Mesendoderm (in vitro differentiated cells): ENCODE measurements around the gene THAP7.
"Not testable (repeated sequence)": the region's sequence is repeated elsewhere in the genome, so short reads cannot be mapped to it uniquely, and the experiment has no call there.

Source experiments
- DNase-seq: peaks from one replicate; pipeline ENCODE4 v3.0.0; 2013
- H2AK5ac ChIP-seq: 2 replicates; pipeline ENCODE4 v1.6.1; 2013; ENCODE audit warnings: low read length, inconsistent platforms
- H2BK120ac ChIP-seq: 2 replicates; pipeline ENCODE4 v1.6.1; 2013; ENCODE audit warnings: low read depth, mild to moderate bottlenecking, low read length, moderate library complexity, mixed read lengths
- H2BK15ac ChIP-seq: replicated peaks from 2 replicates; pipeline ENCODE4 v1.6.1; 2013; ENCODE audit warnings: low read depth, mild to moderate bottlenecking, moderate library complexity
- H2BK5ac ChIP-seq: 2 replicates; pipeline ENCODE4 v1.6.1; 2013; ENCODE audit warnings: low read length, inconsistent platforms
- H3K18ac ChIP-seq: 2 replicates; pipeline ENCODE4 v1.6.1; 2013; ENCODE audit warnings: mild to moderate bottlenecking, low read length, mixed read lengths
- H3K23ac ChIP-seq: one replicate; pipeline ENCODE4 v1.6.1; 2013; ENCODE audit warnings: low read length
- H3K27ac ChIP-seq: 2 replicates; pipeline ENCODE4 v1.5.1; 2013; ENCODE audit warnings: low read depth, mild to moderate bottlenecking, inconsistent platforms, low read length, moderate library complexity
- H3K27me3 ChIP-seq: 2 replicates; pipeline ENCODE4 v1.6.1; 2013; ENCODE audit warnings: low read length, control low read depth, mild to moderate bottlenecking, inconsistent platforms; ENCODE audit not compliant: insufficient read depth, poor library complexity
- H3K36me3 ChIP-seq: 2 replicates; pipeline ENCODE4 v1.6.1; 2013; ENCODE audit warnings: low read length, inconsistent platforms; ENCODE audit not compliant: control insufficient read depth, insufficient read depth
- H3K4ac ChIP-seq: one replicate; pipeline ENCODE4 v1.6.1; 2013; ENCODE audit warnings: low read depth, mild to moderate bottlenecking, low read length, moderate library complexity
- H3K4me1 ChIP-seq: 2 replicates; pipeline ENCODE4 v1.6.1; 2013; ENCODE audit warnings: low read depth, low read length, inconsistent platforms; ENCODE audit not compliant: control insufficient read depth
- H3K4me2 ChIP-seq: 2 replicates; pipeline ENCODE4 v1.6.1; 2013; ENCODE audit warnings: low read length
- H3K4me3 ChIP-seq: 2 replicates; pipeline ENCODE4 v1.5.1; 2013; ENCODE audit warnings: mild to moderate bottlenecking, low read length
- H3K56ac ChIP-seq: one replicate; pipeline ENCODE4 v1.6.1; 2013; ENCODE audit warnings: low read length
- H3K79me1 ChIP-seq: 2 replicates; pipeline ENCODE4 v1.6.1; 2013; ENCODE audit warnings: low read length, inconsistent platforms
- H3K79me2 ChIP-seq: 2 replicates; pipeline ENCODE4 v1.6.1; 2013; ENCODE audit warnings: mild to moderate bottlenecking, low read length; ENCODE audit not compliant: control insufficient read depth, insufficient read depth
- H3K9ac ChIP-seq: 2 replicates; pipeline ENCODE4 v1.6.1; 2013; ENCODE audit warnings: low read length, inconsistent platforms
- H4K5ac ChIP-seq: one replicate; pipeline ENCODE4 v1.6.1; 2013; ENCODE audit warnings: low read length
- H4K8ac ChIP-seq: one replicate; pipeline ENCODE4 v1.6.1; 2013; ENCODE audit warnings: low read depth, mild to moderate bottlenecking, control low read depth, low read length, moderate library complexity
- WGBS: extraction: QIAGEN DNeasy Blood & Tissue Kit; methylation state at CpG from one replicate; pipeline ENCODE4 v1.1.7; 2013; ENCODE audit warnings: low lambda C conversion rate, missing lambda C conversion rate; ENCODE audit not compliant: insufficient coverage; ENCODE audit errors: extremely low coverage; 5-methylcytosine and 5-hydroxymethylcytosine counted together

Gene THAP7

DNA sequence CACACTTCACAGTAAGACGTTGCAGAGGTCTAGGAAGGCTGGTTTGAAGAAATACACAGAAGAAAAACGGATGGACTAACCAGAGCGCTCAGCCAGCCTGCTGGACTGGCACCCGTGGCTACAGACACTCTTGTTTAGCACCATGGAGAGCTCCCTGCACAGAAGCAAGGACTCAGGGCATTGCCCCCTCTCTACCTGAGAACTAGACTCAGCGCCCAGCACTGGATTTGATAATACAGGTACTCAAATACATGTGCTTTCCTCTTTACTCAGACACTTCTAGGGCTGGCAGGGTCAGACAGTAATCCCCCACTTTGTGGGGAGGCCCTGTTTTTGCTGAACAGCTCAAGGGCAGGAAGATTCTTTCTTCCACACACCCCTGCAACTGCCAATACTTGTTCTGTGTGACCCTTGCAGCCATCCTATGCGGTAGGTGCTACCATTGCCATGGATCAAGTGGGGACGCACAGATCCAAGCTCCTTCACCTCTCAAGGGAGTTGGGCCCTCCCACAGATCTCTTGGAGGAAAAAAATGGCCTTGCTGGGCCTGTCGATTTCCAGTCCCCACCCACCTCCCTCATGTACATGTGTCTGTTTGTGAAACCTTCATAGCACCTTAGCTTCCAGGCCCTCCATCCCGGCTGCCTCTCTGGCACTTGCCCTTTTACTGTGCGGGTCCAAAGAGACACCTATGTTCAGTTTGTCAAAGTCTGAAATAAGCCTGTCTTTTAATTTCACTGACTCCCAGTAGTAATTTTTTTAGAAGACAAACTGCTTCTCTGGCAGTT lies 7.9 kb upstream of the THAP7 start:
- no peaks in the 10 kb centered on the region for H3K36me3 ChIP-seq
- no peak overlapping the region for H3K9ac ChIP-seq
- peaks cover 2% of the 10 kb centered on the region for H3K79me1 ChIP-seq
- H3K56ac ChIP-seq, result no peak overlapping the region
- H3K4me3 ChIP-seq, result no peak overlapping the region
- H3K4ac ChIP-seq, result no peak overlapping the region
- no peak overlapping the region for H2BK15ac ChIP-seq
- no peaks in the 10 kb centered on the region for H3K79me2 ChIP-seq
- peak; percentile 68 for DNase-seq
- H3K27me3 ChIP-seq, result no peaks in the 10 kb centered on the region
- H3K4me1 ChIP-seq, result peaks cover 1% of the 10 kb centered on the region
- WGBS, result no CpG with 5 or more reads among the region's 10 CpGs
- H4K8ac ChIP-seq, result no peak overlapping the region
- H3K18ac ChIP-seq, result no peak overlapping the region
- H3K23ac ChIP-seq, result no peak overlapping the region
- H3K4me2 ChIP-seq, result no peak overlapping the region
- no peak overlapping the region for H3K27ac ChIP-seq
- H2AK5ac ChIP-seq, result no peak overlapping the region
- no peak overlapping the region for H4K5ac ChIP-seq
- no peak overlapping the region for H2BK5ac ChIP-seq
- no peak overlapping the region for H2BK120ac ChIP-seq

DNA sequence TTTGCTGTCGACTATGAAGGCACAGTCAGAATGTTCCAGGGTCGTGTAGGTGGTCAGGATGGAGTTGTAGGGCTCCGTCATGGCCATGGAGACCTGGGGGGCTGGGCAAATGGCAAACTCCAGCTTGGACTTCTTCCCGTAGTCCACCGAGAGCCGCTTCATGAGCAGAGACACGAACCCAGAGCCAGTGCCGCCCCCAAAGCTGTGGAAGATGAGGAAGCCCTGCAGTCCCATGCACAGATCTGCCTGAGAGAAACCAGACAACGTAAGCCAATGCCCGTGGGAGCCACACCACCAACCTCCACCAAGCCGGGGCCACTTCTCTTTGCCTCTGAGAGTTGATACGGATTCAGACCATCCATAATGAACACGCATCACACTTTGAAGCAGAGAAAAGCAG lies 7.3 kb upstream of the THAP7 start:
- H3K4me1 ChIP-seq, H3K9ac ChIP-seq, H3K23ac ChIP-seq, H2BK120ac ChIP-seq, H3K18ac ChIP-seq, H2BK5ac ChIP-seq, H3K79me1 ChIP-seq, H3K27ac ChIP-seq, H3K4me3 ChIP-seq, H4K8ac ChIP-seq, H3K36me3 ChIP-seq, H3K27me3 ChIP-seq, H3K56ac ChIP-seq, DNase-seq, H3K4ac ChIP-seq, H3K4me2 ChIP-seq, H2BK15ac ChIP-seq, H3K79me2 ChIP-seq, H4K5ac ChIP-seq, H2AK5ac ChIP-seq: not testable (repeated sequence)
- no CpG with 5 or more reads among the region's 13 CpGs for WGBS

DNA sequence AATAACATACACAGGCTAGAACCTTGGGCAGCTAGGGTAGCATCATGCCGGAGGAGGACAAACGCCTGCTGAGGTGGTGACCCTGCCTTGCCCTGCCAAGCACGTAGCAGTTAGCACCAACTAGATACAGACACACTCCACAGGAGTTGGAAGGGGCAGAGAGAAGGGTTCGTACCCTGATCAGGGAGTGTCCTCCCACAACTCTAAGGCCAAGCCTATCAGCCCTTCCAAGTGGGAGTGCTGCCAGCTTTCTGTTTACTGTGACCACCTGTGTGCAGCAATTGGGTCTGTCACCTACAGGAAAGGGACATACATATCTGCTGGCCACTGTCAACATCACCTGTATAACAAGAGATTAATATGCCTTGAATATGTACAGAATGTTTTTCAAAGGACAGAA lies 1.9 kb upstream of the THAP7 start:
- H2BK15ac ChIP-seq, result no peak overlapping the region
- H3K9ac ChIP-seq, result no peak overlapping the region
- no peak overlapping the region for H3K4me3 ChIP-seq
- H3K36me3 ChIP-seq, result no peaks in the 10 kb centered on the region
- H3K4me1 ChIP-seq, result no peaks in the 10 kb centered on the region
- no peak overlapping the region for H3K18ac ChIP-seq
- H3K56ac ChIP-seq, result no peak overlapping the region
- no peaks in the 10 kb centered on the region for H3K27me3 ChIP-seq
- WGBS, result no CpG with 5 or more reads among the region's 4 CpGs
- H2AK5ac ChIP-seq, result no peak overlapping the region
- no peak overlapping the region for H2BK5ac ChIP-seq
- peaks cover 2% of the 10 kb centered on the region for H3K79me2 ChIP-seq
- H3K4me2 ChIP-seq, result no peak overlapping the region
- no peak overlapping the region for H3K27ac ChIP-seq
- H3K4ac ChIP-seq, result no peak overlapping the region
- no peak overlapping the region for H2BK120ac ChIP-seq
- no peak overlapping the region for H3K23ac ChIP-seq
- no peak for DNase-seq
- no peak overlapping the region for H4K5ac ChIP-seq
- H4K8ac ChIP-seq, result no peak overlapping the region
- H3K79me1 ChIP-seq, result peaks cover 5% of the 10 kb centered on the region

DNA sequence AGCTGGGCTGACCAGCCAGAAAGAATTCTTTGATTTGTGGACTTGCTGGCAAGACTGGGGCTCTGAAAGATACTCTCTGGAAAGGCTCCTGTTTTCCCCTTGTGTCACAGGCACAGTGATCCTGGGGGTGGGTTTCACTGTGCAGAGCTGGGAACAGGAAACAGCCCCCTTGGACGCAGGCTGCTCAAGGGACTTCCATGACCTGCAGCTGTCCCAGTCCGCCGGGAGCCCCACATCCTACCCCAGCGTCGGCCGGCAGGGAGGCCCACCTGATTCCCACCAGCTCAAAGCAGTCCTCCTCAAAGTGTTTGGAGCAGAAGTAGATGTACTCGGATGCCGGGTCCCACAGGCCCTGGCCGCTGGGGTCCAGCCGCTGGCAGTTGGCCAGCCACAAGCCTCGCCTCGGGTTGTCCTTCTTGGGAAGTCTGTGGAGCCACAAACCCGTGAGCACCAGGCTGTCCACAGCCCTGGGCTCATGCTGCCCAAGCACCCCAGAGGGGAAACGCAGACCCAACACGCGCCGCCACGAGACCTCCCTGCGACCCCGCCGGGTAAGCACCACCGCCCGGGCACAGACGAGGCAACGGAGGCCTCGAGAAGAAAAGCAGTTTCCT lies 824 bp downstream of the THAP7 start:
- Histone ChIP-seq H3K4me3 (peak overlapping the region; percentile 72), H3K4me1 (no peaks in the 10 kb centered on the region), H3K23ac (peak overlapping the region; percentile 76), H3K79me1 (peaks cover 5% of the 10 kb centered on the region), H3K27me3 (no peaks in the 10 kb centered on the region), H3K9ac (peak overlapping the region; percentile 91), H3K4me2 (peak overlapping the region; percentile 68), H2BK15ac (no peak overlapping the region), H3K27ac (peak overlapping the region; percentile 97), H3K4ac (peak overlapping the region; percentile 46), H4K5ac (no peak overlapping the region), H3K79me2 (peaks cover 2% of the 10 kb centered on the region), H3K56ac (peak overlapping the region; percentile 96), H2BK5ac (no peak overlapping the region), H3K36me3 (no peaks in the 10 kb centered on the region), H2BK120ac (no peak overlapping the region), H3K18ac (peak overlapping the region; percentile 4), H4K8ac (no peak overlapping the region), H2AK5ac (no peak overlapping the region)
- DNase-seq, result no peak
- no CpG with 5 or more reads among the region's 26 CpGs for WGBS

DNA sequence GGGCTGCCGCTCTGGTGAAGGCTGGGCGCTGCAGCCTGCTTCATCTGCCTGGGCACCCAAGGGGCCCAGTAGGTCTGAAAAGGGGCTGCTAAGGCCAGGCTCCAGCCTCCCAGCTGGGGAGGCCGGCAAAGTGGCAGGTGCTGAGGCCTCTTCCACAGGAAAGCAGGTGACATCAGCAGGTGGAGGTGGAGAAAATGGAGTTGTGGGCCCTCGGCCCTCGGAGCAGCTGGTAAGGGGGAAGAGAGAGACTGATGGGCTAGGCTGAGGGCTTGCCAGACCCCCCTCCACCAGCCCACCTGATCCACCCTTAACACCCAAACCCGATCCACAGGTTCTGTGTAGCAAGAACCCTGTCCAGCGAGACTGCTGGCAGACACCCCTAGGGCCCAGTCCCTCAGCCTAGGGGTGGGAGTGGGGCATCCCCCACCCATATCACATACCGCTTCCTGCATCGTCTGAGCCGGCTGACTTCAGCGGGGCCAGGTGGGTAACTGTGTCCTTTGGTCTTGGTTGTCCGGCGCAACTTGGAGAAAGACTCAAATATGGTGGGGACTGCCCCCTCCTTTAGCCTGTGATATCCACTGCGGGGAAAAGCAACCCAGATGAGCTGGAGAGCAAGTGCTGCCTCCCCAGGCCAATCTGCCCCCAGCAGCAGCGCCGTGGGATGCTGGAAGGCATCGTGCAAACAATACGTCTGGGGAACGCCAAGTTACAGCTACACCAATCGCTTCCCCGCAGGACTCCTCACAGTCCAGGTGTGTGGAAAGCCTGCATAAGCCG lies 1.5 kb downstream of the THAP7 start:
- H3K4me3 ChIP-seq, result no peak overlapping the region
- no peak overlapping the region for H3K23ac ChIP-seq
- no peaks in the 10 kb centered on the region for H3K27me3 ChIP-seq
- no peak overlapping the region for H4K5ac ChIP-seq
- WGBS, result no CpG with 5 or more reads among the region's 22 CpGs
- no peak overlapping the region for H4K8ac ChIP-seq
- no peaks in the 10 kb centered on the region for H3K36me3 ChIP-seq
- peak overlapping the region; percentile 91 for H3K9ac ChIP-seq
- no peaks in the 10 kb centered on the region for H3K4me1 ChIP-seq
- H2BK5ac ChIP-seq, result no peak overlapping the region
- no peak overlapping the region for H2BK15ac ChIP-seq
- H3K79me2 ChIP-seq, result peaks cover 2% of the 10 kb centered on the region
- peak overlapping the region; percentile 96 for H3K56ac ChIP-seq
- H3K4me2 ChIP-seq, result peak overlapping the region; percentile 68
- peak overlapping the region; percentile 46 for H3K4ac ChIP-seq
- DNase-seq, result no peak
- H3K27ac ChIP-seq, result no peak overlapping the region
- H3K18ac ChIP-seq, result no peak overlapping the region
- H2BK120ac ChIP-seq, result no peak overlapping the region
- H3K79me1 ChIP-seq, result peaks cover 5% of the 10 kb centered on the region
- H2AK5ac ChIP-seq, result no peak overlapping the region
